ENCODE results near the gene FGB. TPM values are rescaled to one million over a fixed set of nuclear protein-coding genes. Genes with fewer than 3 reads are reported as not detected.
A peak's percentile ranks its signal among the peaks of the same experiment; 100 is the strongest.

Gene FGB
- total and polyA plus RNA-seq, 2 of the 13 experiments (the other 11 are each of a cell fraction or from before 2014, with no cell fraction given) = 226 to 784 TPM

DNA sequence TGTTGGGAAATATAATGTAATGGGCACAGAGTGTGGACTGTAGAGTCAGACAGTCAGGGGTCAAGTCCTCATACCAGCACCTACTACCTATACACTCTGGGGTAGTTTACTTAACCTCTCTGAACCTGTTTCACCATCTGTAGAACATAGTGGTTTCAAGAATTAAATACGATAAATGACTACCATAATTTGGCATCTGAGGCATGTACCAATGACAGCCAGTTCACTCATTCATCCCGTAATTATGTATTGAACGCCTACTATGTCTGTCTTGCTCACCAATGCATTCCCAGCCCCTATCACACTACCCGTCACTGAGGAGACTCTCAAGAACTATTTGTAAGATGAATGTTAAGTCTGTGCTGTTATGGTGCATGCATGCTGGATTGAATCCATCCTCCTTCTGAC is 2.0 kb upstream of the FGB start (continued):
- TF ChIP-seq, protein P1, sequence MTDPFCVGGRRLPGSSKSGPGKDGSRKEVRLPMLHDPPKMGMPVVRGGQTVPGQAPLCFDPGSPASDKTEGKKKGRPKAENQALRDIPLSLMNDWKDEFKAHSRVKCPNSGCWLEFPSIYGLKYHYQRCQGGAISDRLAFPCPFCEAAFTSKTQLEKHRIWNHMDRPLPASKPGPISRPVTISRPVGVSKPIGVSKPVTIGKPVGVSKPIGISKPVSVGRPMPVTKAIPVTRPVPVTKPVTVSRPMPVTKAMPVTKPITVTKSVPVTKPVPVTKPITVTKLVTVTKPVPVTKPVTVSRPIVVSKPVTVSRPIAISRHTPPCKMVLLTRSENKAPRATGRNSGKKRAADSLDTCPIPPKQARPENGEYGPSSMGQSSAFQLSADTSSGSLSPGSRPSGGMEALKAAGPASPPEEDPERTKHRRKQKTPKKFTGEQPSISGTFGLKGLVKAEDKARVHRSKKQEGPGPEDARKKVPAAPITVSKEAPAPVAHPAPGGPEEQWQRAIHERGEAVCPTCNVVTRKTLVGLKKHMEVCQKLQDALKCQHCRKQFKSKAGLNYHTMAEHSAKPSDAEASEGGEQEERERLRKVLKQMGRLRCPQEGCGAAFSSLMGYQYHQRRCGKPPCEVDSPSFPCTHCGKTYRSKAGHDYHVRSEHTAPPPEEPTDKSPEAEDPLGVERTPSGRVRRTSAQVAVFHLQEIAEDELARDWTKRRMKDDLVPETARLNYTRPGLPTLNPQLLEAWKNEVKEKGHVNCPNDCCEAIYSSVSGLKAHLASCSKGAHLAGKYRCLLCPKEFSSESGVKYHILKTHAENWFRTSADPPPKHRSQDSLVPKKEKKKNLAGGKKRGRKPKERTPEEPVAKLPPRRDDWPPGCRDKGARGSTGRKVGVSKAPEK (CRISPR knock-in tag; IDR thresholded peaks at IDR 0.05; ENCODE audit: borderline replicate concordance) = no peak
- TF ChIP-seq ZNF850 (CRISPR knock-in tag; conservative IDR thresholded peaks at IDR 0.05) (no peak), MAFF (IDR thresholded peaks at IDR 0.05; ENCODE audit: low read depth, low read length) (no peak), GLI4 (CRISPR knock-in tag; IDR thresholded peaks at IDR 0.05; ENCODE audit: borderline replicate concordance) (no peak), EP300 (IDR thresholded peaks at IDR 0.05; ENCODE audit: low read depth in 2 of 2, low read length in 2 of 2) (peak in 1 of 2 experiments; percentile 86; a peak in 3 of 4 replicates), EP300 (CRISPR knock-in tag; IDR thresholded peaks at IDR 0.05; ENCODE audit: borderline replicate concordance) (peak; percentile 62; the same call in 1 of the 2 replicates)
- TF ChIP-seq, protein P2, sequence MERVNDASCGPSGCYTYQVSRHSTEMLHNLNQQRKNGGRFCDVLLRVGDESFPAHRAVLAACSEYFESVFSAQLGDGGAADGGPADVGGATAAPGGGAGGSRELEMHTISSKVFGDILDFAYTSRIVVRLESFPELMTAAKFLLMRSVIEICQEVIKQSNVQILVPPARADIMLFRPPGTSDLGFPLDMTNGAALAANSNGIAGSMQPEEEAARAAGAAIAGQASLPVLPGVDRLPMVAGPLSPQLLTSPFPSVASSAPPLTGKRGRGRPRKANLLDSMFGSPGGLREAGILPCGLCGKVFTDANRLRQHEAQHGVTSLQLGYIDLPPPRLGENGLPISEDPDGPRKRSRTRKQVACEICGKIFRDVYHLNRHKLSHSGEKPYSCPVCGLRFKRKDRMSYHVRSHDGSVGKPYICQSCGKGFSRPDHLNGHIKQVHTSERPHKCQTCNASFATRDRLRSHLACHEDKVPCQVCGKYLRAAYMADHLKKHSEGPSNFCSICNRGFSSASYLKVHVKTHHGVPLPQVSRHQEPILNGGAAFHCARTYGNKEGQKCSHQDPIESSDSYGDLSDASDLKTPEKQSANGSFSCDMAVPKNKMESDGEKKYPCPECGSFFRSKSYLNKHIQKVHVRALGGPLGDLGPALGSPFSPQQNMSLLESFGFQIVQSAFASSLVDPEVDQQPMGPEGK (CRISPR knock-in tag; IDR thresholded peaks at IDR 0.05) = peak; percentile 24; the same call in 1 of the 2 replicates
- TF ChIP-seq, protein P3, sequence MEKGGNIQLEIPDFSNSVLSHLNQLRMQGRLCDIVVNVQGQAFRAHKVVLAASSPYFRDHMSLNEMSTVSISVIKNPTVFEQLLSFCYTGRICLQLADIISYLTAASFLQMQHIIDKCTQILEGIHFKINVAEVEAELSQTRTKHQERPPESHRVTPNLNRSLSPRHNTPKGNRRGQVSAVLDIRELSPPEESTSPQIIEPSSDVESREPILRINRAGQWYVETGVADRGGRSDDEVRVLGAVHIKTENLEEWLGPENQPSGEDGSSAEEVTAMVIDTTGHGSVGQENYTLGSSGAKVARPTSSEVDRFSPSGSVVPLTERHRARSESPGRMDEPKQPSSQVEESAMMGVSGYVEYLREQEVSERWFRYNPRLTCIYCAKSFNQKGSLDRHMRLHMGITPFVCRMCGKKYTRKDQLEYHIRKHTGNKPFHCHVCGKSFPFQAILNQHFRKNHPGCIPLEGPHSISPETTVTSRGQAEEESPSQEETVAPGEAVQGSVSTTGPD (CRISPR knock-in tag; IDR thresholded peaks at IDR 0.05) = 0 out of 2 replicates have a peak, but pooled peaks have one; percentile 58
- TF ChIP-seq, protein P4, sequence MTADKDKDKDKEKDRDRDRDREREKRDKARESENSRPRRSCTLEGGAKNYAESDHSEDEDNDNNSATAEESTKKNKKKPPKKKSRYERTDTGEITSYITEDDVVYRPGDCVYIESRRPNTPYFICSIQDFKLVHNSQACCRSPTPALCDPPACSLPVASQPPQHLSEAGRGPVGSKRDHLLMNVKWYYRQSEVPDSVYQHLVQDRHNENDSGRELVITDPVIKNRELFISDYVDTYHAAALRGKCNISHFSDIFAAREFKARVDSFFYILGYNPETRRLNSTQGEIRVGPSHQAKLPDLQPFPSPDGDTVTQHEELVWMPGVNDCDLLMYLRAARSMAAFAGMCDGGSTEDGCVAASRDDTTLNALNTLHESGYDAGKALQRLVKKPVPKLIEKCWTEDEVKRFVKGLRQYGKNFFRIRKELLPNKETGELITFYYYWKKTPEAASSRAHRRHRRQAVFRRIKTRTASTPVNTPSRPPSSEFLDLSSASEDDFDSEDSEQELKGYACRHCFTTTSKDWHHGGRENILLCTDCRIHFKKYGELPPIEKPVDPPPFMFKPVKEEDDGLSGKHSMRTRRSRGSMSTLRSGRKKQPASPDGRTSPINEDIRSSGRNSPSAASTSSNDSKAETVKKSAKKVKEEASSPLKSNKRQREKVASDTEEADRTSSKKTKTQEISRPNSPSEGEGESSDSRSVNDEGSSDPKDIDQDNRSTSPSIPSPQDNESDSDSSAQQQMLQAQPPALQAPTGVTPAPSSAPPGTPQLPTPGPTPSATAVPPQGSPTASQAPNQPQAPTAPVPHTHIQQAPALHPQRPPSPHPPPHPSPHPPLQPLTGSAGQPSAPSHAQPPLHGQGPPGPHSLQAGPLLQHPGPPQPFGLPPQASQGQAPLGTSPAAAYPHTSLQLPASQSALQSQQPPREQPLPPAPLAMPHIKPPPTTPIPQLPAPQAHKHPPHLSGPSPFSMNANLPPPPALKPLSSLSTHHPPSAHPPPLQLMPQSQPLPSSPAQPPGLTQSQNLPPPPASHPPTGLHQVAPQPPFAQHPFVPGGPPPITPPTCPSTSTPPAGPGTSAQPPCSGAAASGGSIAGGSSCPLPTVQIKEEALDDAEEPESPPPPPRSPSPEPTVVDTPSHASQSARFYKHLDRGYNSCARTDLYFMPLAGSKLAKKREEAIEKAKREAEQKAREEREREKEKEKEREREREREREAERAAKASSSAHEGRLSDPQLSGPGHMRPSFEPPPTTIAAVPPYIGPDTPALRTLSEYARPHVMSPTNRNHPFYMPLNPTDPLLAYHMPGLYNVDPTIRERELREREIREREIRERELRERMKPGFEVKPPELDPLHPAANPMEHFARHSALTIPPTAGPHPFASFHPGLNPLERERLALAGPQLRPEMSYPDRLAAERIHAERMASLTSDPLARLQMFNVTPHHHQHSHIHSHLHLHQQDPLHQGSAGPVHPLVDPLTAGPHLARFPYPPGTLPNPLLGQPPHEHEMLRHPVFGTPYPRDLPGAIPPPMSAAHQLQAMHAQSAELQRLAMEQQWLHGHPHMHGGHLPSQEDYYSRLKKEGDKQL (CRISPR knock-in tag; IDR thresholded peaks at IDR 0.05; ENCODE audit: low read depth) = peak; percentile 71; the same call in 1 of the 2 replicates
- TF ChIP-seq, protein P5, sequence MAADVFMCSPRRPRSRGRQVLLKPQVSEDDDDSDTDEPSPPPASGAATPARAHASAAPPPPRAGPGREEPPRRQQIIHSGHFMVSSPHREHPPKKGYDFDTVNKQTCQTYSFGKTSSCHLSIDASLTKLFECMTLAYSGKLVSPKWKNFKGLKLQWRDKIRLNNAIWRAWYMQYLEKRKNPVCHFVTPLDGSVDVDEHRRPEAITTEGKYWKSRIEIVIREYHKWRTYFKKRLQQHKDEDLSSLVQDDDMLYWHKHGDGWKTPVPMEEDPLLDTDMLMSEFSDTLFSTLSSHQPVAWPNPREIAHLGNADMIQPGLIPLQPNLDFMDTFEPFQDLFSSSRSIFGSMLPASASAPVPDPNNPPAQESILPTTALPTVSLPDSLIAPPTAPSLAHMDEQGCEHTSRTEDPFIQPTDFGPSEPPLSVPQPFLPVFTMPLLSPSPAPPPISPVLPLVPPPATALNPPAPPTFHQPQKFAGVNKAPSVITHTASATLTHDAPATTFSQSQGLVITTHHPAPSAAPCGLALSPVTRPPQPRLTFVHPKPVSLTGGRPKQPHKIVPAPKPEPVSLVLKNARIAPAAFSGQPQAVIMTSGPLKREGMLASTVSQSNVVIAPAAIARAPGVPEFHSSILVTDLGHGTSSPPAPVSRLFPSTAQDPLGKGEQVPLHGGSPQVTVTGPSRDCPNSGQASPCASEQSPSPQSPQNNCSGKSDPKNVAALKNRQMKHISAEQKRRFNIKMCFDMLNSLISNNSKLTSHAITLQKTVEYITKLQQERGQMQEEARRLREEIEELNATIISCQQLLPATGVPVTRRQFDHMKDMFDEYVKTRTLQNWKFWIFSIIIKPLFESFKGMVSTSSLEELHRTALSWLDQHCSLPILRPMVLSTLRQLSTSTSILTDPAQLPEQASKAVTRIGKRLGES (CRISPR knock-in tag; IDR thresholded peaks at IDR 0.05; ENCODE audit: borderline replicate concordance) = no peak
